HG03558 (cell line): ENCODE measurements around the gene ETV6.

Source experiments
- ATAC-seq: cut with Tn5 transposase; IDR thresholded peaks from one replicate; pipeline ENCODE4 v1.9.1; 2021; ENCODE audit warnings: moderate number of reproducible peaks; ENCODE audit not compliant: unreplicated experiment; ENCODE audit errors: extremely low read depth

ETV6 gene

DNA sequence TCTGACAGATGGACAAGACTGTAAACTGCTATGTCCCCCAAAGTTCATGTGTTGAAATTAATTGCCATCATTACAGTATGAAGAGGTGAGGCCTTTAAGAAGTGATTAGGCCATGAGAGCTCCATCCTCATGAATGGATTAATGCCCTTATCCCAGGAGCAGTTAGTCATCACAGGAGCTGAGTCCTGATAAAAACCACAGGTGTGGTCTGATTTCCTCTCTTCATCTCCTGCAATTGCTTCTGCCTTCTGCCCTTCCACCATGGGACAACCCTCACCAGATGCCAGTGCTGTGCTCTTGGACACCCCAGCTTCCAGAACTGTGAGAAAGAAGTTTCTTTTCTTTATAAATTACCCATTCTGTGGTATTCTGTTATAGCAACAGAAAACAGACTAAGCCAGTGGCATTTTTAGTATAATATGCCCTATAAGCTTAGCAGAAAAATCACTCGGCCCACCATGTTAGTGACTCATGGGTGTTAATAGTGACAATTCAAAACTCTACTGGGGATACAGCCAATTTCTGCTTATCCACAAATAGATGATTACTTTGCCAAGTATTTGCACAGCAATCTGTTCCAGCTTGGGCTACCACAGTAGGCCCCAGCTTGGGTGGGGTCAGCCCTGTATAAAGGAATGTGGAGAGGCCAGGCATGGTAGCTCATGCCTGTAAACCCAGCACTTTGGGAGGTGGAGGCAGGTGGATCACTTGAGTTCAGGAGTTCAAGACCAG, 292.3 kb downstream of the ETV6 start:
- ATAC-seq, result no peak

DNA sequence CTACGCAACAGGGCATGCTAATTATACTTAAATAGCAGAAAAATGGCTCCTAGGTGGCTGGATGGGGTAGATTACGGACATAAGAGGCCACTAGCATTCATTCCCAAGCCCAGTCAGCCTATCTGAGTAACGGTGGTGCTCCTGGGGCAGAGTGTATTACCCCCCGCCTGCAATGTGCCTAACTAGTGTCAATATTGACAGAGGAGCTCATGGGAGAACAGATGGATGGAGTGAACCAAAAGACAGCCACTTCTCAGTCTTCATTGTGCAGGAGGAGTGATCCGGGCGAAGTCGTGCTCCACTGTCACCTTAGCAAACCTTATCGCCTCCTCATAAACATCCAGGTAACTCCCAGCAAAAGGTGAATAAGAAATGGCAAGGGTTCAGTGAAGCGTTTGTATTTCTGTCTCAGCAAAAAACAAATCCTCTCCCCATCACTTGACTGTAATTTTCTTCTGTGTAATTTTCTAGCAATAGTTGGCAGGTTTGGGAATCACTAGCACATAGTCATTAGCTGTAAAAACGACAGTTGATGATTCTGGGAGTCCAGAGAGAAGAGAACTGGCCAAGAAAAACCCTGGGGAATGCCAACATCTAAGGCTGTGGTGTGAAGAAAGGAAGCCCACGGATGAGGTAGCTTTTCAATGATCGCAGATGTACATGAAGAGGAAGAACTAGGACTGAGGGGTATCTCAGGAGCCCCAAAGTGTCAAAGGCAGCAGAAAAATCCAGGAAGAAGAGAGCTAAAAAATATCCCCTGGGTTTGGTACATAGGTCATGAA, 294.6 kb downstream of the ETV6 start:
- no peak for ATAC-seq
